NCI-H2227 (cell line): ENCODE data around the gene EMCN.
"Not testable (repeated sequence)": the region's sequence is repeated elsewhere in the genome, so short reads cannot be mapped to it uniquely, and the experiment has no call there.

Source experiments
- DNase-seq: peaks from one replicate; lab custom pipeline; 2025; ENCODE audit not compliant: unreplicated experiment; lab: John Stamatoyannopoulos, UW

EMCN gene

DNA sequence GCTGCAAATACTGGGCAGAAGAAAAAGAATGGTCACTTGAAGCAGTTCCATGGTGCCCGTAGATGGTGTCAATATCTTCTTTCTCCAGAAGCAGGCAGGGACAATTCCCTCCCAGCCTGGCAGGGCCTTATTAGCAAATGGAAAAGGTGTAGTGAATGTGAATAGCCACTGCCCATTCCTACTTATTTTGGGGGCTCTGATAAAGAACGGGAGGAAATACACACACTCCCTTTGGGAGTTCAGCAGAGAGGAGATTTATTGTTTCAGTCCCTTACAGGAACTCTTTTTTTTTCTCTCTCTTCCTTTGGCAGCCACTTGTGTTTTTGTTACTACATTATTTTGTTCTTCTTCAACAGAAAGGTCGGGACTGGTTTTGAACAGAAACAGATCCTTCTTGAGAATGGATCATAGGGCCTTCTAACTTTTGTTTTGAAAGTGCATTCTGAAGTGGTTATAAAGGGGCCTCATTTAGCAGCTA is at the start of gene EMCN:
Gene EMCN, minus strand, starts transcription at position 159 of the 478 bp plus-strand sequence. Its CDS starts 108 bp downstream, at position 51.
- no peak for DNase-seq

- no peak for DNase-seq
These were observed 48.6 kb upstream of the EMCN start for GRCh38 chr4:100566396-100566795.

- DNase-seq, result no peak
These were observed 39.5 kb upstream of the EMCN start for GRCh38 chr4:100557306-100557705.

DNA sequence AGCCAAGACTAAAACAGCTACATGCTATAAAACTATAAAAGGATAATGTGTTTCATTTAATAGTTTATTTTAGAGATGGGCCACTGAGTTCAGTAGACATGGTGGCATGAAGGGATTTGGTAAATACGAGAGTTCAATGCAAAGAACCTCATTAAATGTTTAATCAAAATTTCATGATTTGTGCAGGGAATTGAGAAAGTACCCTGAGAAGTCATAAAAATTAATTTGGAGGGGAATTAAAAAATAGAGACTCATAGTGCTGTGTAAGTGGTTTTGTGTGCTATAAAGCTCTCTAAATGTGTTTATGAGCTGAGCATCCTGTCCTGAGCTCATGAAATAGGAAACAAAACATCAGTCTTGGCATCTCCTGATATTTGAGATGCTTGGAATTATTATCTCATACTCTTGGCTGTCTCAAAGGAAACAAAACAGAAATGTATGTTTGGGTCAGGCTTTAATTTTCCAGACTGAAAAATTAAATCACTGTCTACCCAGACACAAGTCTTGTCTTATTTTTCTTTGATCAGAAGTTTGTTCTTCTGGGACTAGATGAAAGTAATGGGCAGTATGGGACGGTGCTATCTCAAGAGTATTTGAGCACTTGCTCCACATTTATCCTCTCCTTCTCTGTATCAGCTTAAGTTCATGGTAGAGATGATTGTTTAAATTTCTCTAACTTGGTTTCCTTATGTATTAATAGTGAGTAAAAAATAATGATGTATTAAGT is 38.0 kb upstream of the EMCN start:
- DNase-seq, result no peak

DNA sequence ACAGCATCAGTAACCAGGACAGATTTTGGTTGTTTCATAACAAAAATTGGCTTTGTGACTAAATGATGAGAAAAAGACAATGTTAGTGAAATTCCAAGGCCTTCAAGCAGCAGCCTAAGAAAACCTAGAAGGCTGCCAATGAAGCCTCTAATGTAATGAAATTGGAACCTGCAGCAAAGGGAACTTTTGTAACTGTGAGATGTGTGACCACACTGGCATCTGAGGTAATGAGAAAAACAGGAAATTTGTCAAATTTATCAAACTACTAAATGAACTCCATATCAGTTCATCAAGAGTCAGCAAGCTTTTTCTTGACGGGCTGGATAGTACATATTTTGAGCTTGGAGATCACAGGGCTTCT is 30.4 kb upstream of the EMCN start:
- no peak for DNase-seq

DNA sequence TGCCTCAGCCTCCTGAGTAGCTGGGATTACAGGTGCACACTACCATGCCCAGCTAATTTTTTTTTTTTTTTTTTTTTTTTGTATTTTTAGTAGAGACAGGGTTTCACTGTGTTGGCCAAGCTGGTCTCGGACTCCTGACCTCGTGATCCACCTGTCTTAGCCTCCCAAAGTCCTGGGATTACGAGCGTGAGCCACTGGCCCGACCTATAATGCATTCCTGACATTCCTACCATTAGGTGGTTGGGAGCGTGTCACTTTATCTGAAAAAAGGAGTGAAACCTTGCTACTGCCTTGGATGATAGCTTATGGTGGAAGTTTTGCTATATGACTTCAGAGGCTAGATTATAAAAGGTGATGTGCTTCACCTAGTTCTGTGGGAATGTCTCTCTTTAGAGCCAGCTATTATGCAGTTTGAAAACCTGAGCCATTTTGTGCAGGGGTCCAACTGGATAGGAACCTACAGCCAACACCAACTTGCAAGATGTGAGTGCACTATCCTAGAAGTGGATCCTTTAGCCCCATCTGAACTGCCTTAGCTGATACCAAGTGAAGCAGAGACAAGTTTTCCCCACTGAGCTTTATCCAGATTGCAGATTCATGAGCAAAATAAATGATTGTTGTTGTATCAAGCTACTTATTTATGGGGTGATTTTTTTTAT is 29.8 kb upstream of the EMCN start:
- DNase-seq, result no peak

DNA sequence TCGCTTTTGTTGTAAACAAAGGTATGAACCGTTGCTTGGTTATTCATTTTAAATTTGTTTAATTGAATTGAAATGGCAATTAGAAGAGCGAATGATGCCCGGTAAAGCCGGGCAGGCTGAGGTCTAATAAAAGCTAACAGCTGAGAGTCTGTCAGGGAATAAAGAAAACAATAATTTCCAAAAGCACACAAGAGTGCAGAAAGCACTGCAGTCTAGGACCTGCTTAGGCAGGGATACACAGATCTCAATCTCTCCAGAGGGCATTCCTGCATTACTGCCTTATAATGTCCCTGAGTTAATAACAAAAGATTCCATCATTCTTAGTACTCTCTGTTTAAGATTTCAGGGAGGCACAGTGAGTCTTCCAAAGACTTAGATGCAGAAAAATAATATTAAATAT is 27.6 kb upstream of the EMCN start:
- DNase-seq, result no peak

GRCh38 chr4:100540131-100540530 is 22.3 kb upstream of the EMCN start:
- no peak for DNase-seq

DNA sequence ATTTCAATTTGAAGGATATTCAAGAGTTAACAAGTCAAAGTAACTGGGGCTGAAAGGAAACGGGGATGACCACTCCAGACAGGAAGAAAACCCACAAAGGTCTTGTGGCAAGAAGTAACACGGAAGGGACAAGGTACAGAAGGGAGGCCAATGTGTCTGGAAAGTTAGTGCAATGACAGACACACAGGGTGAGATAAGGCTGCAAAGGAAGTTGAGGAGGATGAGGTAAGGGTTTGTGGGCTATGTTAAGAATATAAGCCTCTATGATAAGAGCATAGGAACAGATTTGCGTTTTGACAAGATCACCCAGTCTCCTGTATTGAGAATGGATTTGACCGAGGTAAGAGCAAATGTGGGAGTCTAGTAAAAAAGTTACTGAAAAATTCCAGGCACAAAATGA is 21.9 kb upstream of the EMCN start:
- DNase-seq, result no peak

- no peak for DNase-seq
These were observed 15.9 kb upstream of the EMCN start for GRCh38 chr4:100533741-100534140.

DNA sequence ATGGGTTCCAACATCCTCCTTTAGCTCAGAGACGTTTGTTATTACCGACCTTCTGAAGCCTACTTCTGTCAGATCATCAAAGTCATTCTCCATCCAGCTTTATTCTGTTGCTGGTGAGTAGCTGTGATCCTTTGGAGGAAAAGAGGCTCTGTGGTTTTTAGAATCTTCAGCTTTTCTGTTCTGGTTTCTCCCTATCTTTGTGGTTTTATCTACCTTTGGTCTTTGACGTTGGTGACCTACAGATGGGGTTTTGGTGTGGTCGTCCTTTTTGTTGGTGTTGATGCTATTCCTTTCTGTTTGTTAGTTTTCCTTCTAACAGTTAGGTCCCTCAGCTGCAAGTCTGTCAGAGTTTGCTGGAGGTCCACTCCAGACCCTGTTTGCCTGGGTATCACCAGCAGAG is 12.3 kb upstream of the EMCN start:
- DNase-seq, result not testable (repeated sequence)

DNA sequence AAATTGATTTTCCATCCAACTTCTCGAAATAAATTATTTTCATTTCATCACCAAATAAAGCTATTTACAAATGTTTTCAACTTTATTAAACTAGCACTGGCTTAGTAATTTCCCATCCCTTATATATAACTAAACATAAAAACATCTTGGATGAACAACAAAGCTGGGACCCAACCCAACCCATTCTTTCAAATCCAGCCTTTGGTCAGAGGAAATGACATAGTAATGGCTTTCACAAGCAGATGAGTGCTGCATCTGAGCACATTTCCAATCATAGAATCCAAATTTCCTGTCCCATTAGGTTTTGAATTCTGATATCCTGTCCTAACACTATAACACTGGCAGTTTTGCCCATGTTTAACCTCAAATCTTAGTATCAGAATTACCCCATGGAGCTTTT is 7.9 kb upstream of the EMCN start:
- no peak for DNase-seq

GRCh38 chr4:100519205-100519604 is 1.4 kb upstream of the EMCN start:
- DNase-seq, result no peak

DNA sequence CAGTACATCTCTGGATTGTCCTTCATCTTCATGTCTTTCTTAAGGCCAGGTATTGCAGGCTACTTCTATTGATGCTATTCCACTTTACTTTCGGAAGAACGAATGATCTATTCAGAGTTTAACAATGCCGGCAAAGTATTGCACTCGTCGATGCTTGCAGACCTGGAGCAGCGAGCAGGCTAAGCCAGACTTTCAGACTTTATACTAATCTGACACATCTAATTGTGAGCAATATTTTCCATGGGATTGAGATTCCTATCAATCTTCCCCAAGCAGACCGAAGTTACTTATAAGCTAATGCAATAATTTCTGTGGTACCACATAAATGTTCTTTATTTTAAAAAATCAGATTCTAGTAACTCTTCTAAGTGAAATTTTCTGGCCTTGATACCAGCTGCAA is 1.6 kb downstream of the EMCN start:
- no peak for DNase-seq

DNA sequence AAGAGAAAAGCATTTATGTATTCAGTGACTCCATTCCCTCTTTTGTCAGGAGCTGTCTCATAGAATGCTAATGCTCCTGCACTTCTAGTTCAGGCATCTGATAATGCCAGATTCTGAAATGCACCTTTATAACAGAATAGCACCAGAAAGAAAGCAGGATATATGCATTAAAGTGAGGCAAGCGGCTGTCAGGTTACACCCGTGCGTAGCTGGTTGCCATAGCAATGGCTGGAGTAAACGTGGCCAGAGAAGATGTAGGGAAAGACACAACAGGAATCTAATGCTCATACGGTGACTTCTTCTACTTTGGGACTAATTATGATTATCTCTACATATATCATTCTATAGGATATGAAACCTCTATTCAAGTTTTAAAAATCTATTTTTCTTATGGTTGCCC is 5.9 kb downstream of the EMCN start:
- no peak for DNase-seq

GRCh38 chr4:100510551-100510950 is 7.3 kb downstream of the EMCN start:
- DNase-seq, result no peak

GRCh38 chr4:100509386-100509785 is 8.4 kb downstream of the EMCN start:
- DNase-seq, result no peak

- no peak for DNase-seq
These were observed 9.1 kb downstream of the EMCN start for GRCh38 chr4:100508691-100509090.

- no peak for DNase-seq
These were observed 13.5 kb downstream of the EMCN start for GRCh38 chr4:100504086-100504874.

- no peak for DNase-seq
These were observed 20.0 kb downstream of the EMCN start for GRCh38 chr4:100497791-100498190.

DNA sequence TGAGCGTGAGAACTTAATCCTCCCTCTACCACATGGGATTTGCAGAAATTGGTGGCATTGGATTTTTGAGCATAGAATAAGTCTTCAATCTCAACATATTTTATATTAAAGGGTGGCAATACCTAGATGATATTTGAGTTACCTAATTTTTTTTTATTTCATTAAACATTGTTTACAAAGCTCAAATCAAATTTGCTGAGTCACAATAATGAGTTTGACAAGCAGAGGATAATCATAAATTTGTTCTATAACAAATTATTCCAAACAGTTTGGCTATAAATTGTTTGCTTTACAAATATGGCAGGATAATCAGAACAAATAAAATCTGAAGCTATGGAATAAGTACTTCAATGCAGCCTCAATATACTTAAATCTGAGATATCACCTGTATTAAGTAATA is 22.7 kb downstream of the EMCN start:
- no peak for DNase-seq

DNA sequence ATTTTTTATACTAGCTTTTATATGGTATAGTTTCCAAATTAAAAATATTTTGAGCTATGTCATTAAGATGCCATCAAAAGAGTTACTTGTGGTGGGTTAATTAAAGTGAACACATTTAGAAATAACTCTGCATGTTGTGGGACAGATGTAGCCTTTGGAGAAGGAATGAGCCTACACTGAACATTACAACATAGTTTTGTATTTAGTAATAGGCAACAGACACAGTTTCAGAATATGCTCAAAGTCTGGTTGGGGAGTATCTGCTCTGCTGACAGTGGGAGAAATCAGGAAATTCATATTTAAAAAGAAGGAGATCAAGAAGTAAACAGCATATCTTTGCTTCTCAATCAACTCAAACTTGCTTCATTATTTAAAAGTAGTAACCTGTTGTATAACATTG is 23.7 kb downstream of the EMCN start:
- DNase-seq, result no peak
